HCT116 (cell line): ENCODE measurements around the gene DDX1. TPM values are rescaled to one million over a fixed set of nuclear protein-coding genes. Genes with fewer than 3 reads are reported as not detected.
A peak's percentile ranks its signal among the peaks of the same experiment; 100 is the strongest.

Experiments
- ATAC-seq: fragments of 200-7000 bp; cut with Tn5 transposase; 2 replicates; pipeline ENCODE4 v1.9.1; 2020; ENCODE audit warnings: mild to moderate bottlenecking, moderate library complexity
- BruUV-seq: library from RNA; stranded (reverse); fragments of 400-500 nt; replicated peaks from 2 replicates; lab custom pipeline; 2021; lab: Mats Ljungman, UMichigan
- CTCF ChIA-PET: fragments of 300-600 bp; sonication (Branson Sonifier 250); formaldehyde crosslinking; loops from one replicate; lab custom pipeline; 2021; ENCODE audit warnings: antibody characterized with exemption; lab: Charles Lee
- POLR2A ChIA-PET: fragments of 300-600, 350-600 bp; sonication (Branson Sonifier 250); formaldehyde crosslinking; loops from one replicate; lab custom pipeline; 2021; ENCODE audit warnings: antibody characterized with exemption; lab: Charles Lee
- RAD21 ChIA-PET, 2 experiments: fragments of 300-600 bp; sonication (Branson Sonifier 250); formaldehyde crosslinking; loops; one replicate each; lab custom pipeline; 2023; ENCODE audit warnings: low total read pairs in 2 of 2; ENCODE audit not compliant: uncharacterized antibody in 2 of 2, unreplicated experiment in 2 of 2, low non-redundant PET in 1 of 2; lab: Charles Lee
- DNase-seq: peaks from one replicate; pipeline ENCODE4 v3.0.0-alpha.2; 2010; ENCODE audit warnings: low read depth, low spot score
- H2AFZ ChIP-seq: fragments of 200-600 bp; shearing (Covaris generic), sonication (generic); 2 replicates; pipeline ENCODE4 v1.6.1; 2017; ENCODE audit warnings: low read depth, mixed run types, mixed read lengths, antibody characterized with exemption, low read length; ENCODE audit not compliant: poor library complexity, severe bottlenecking
- H3K27ac ChIP-seq: 2 replicates; pipeline ENCODE4 v1.5.1; 2012; ENCODE audit warnings: low read depth, low read length
- H3K27me3 ChIP-seq: fragments of 200-600 bp; sonication (generic); 2 replicates; pipeline ENCODE4 v1.6.1; 2016; ENCODE audit warnings: mixed run types, low read length, mixed read lengths; ENCODE audit not compliant: insufficient read depth
- H3K36me3 ChIP-seq, 2 experiments: fragments of 200-500 bp in 1 of 2; fragments of 200-600 bp in 1 of 2; sonication (Bioruptor generic) in 1 of 2; sonication (generic) in 1 of 2; 2 replicates each; pipeline versions ENCODE4 v1.5.1 to v1.6.1; 2014 to 2016; ENCODE audit warnings: low read length in 2 of 2, inconsistent platforms in 1 of 2, mixed read lengths in 1 of 2, mixed run types in 1 of 2; ENCODE audit not compliant: insufficient read depth in 2 of 2, control insufficient read depth in 1 of 2
- H3K4me1 ChIP-seq, 2 experiments: fragments of 200-600 bp in 1 of 2; sonication (generic) in 1 of 2; 2 replicates each; pipeline versions ENCODE4 v1.5.1 to v1.6.1; 2012 to 2017; ENCODE audit warnings: low read length in 2 of 2, inconsistent platforms in 1 of 2, mild to moderate bottlenecking in 1 of 2, mixed read lengths in 1 of 2, mixed run types in 1 of 2, moderate library complexity in 1 of 2; ENCODE audit not compliant: insufficient read depth in 2 of 2, control insufficient read depth in 1 of 2
- H3K4me2 ChIP-seq: fragments of 200-600 bp; sonication (generic); 2 replicates; pipeline ENCODE4 v1.6.1; 2017; ENCODE audit warnings: mixed run types, low read length, mixed read lengths
- H3K4me3 ChIP-seq, 2 experiments: fragments of 200-600 bp in 1 of 2; sonication (generic) in 1 of 2; replicated peaks in 1 of 2; 2 replicates each; pipeline ENCODE4 v1.5.1; 2011 to 2016; ENCODE audit warnings: low read length in 2 of 2, control low read depth in 1 of 2, low read depth in 1 of 2, mild to moderate bottlenecking in 1 of 2, mixed read lengths in 1 of 2, mixed run types in 1 of 2
- H3K79me2 ChIP-seq: fragments of 200-600 bp; sonication (generic); 2 replicates; pipeline ENCODE4 v1.6.1; 2017; ENCODE audit warnings: mild to moderate bottlenecking, mixed run types, low read length, moderate library complexity, mixed read lengths; ENCODE audit not compliant: insufficient read depth
- H3K9ac ChIP-seq: fragments of 200-600 bp; sonication (generic); 2 replicates; pipeline ENCODE4 v1.6.1; 2016; ENCODE audit warnings: low read length, mixed read lengths
- H3K9me2 ChIP-seq: fragments of 200-600 bp; sonication (generic), shearing (Covaris generic); 2 replicates; pipeline ENCODE4 v1.6.1; 2017; ENCODE audit warnings: mixed run types, mild to moderate bottlenecking, moderate library complexity; ENCODE audit not compliant: insufficient read depth
- H3K9me3 ChIP-seq, 2 experiments: fragments of 200-500 bp in 1 of 2; fragments of 200-600 bp in 1 of 2; sonication (Bioruptor generic) in 1 of 2; sonication (generic) in 1 of 2; 2 replicates each; pipeline ENCODE4 v1.6.1; 2014 to 2017; ENCODE audit warnings: low read length in 2 of 2, mixed read lengths in 2 of 2, inconsistent platforms in 1 of 2, low read depth in 1 of 2, mild to moderate bottlenecking in 1 of 2, mixed run types in 1 of 2, moderate library complexity in 1 of 2; ENCODE audit not compliant: control insufficient read depth in 1 of 2, insufficient read depth in 1 of 2
- H4K20me1 ChIP-seq: fragments of 200-600 bp; sonication (generic), shearing (Covaris generic); 2 replicates; pipeline ENCODE4 v1.6.1; 2017; ENCODE audit warnings: mixed run types, mild to moderate bottlenecking, moderate library complexity; ENCODE audit not compliant: insufficient read depth
- CEBPB ChIP-seq: IDR thresholded peaks from 2 replicates; pipeline ENCODE4 v1.6.1; 2012; ENCODE audit warnings: low read depth
- CTCF ChIP-seq, 3 experiments: fragments of 200-600 bp in 1 of 3; sonication (generic) in 1 of 3; IDR thresholded peaks in 2 of 3; conservative IDR thresholded peaks in 1 of 3; 2 replicates each; pipeline ENCODE4 v1.5.1; 2012 to 2017; ENCODE audit warnings: low read depth in 2 of 3, low read length in 2 of 3, antibody characterized with exemption in 1 of 3, borderline replicate concordance in 1 of 3, control low read depth in 1 of 3, mild to moderate bottlenecking in 1 of 3, mixed read lengths in 1 of 3, mixed run types in 1 of 3, moderate library complexity in 1 of 3; ENCODE audit not compliant: insufficient read depth in 1 of 3
- EGR1 ChIP-seq: IDR thresholded peaks from 2 replicates; pipeline ENCODE4 v1.6.1; 2012; ENCODE audit warnings: low read depth
- ELF1 ChIP-seq: IDR thresholded peaks from 2 replicates; pipeline ENCODE4 v1.6.1; 2012; ENCODE audit warnings: low read depth, borderline replicate concordance
- EZH2phosphoT487 ChIP-seq: fragments of 200-600 bp; IDR thresholded peaks from 2 replicates; pipeline ENCODE4 v1.6.1; 2018; ENCODE audit warnings: antibody characterized with exemption, borderline replicate concordance
- FOSL1 ChIP-seq: IDR thresholded peaks from 2 replicates; pipeline ENCODE4 v1.6.1; 2012; ENCODE audit warnings: low read depth
- JUND ChIP-seq: IDR thresholded peaks from 2 replicates; pipeline ENCODE4 v1.6.1; 2012
- MAX ChIP-seq: IDR thresholded peaks from 2 replicates; pipeline ENCODE4 v1.6.1; 2012
- POLR2AphosphoS5 ChIP-seq: IDR thresholded peaks from 2 replicates; pipeline ENCODE4 v1.6.1; 2011; ENCODE audit warnings: mild to moderate bottlenecking, low read depth, low read length, moderate library complexity
- RAD21 ChIP-seq: IDR thresholded peaks from 2 replicates; pipeline ENCODE4 v1.6.1; 2012; ENCODE audit warnings: low read depth, mild to moderate bottlenecking
- SP1 ChIP-seq: IDR thresholded peaks from 2 replicates; pipeline ENCODE4 v1.6.1; 2012; ENCODE audit warnings: low read depth
- TCF7L2 ChIP-seq: IDR thresholded peaks from 2 replicates; pipeline ENCODE4 v1.7.0; 2011; ENCODE audit warnings: borderline replicate concordance, inconsistent platforms; ENCODE audit not compliant: insufficient read depth, insufficient read length; ENCODE audit errors: extremely low read depth
- ZBTB33 ChIP-seq: IDR thresholded peaks from 2 replicates; pipeline ENCODE4 v1.6.1; 2011; ENCODE audit warnings: mild to moderate bottlenecking, low read length, moderate library complexity; ENCODE audit not compliant: insufficient replicate concordance; ENCODE audit errors: extremely low read depth
- ZFX ChIP-seq: fragments of 450-650 bp; IDR thresholded peaks from 2 replicates; pipeline ENCODE4 v1.6.1; 2017
- ZNF274 ChIP-seq: fragments of 200-500 bp; sonication (Bioruptor generic); IDR thresholded peaks from 2 replicates; pipeline ENCODE4 v1.6.1; 2014; ENCODE audit warnings: mild to moderate bottlenecking, low read depth, low read length, inconsistent platforms
- intact Hi-C: fragments of 100-400 bp; cut with micrococcal nuclease; formaldehyde crosslinking; loops from 2 replicates; pipeline ENCODE4 v1.10.0; 2022
- total RNA-seq: library from RNA; stranded (reverse); gene quantifications from one replicate; pipeline ENCODE4 v1.2.1, GENCODE V29; 2021; ENCODE audit not compliant: unreplicated experiment

Gene DDX1
- total RNA-seq, 1 experiment from 2014 or later: 117 TPM

GRCh38 chr2:15559379-15560139 lies 32.1 kb upstream of the DDX1 start:
- RAD21 ChIA-PET: no interaction called here
- Histone ChIP-seq H3K4me2 (peak overlapping the region; percentile 87), H3K27me3 (no peaks in the 10 kb centered on the region), H3K4me3 (peak overlapping the region; percentile 75 to 79; a peak in 3 of 4 replicates), H3K4me1 (peaks cover 2 to 13% of the 10 kb centered on the region in 2 experiments; a peak in 2 of 4 replicates), H3K79me2 (peaks cover 34% of the 10 kb centered on the region), H3K9me3 (no peaks in the 10 kb centered on the region), H2AFZ (no peak overlapping the region), H3K36me3 (no peaks in the 10 kb centered on the region), H3K9ac (no peak overlapping the region), H3K9me2 (no peaks in the 10 kb centered on the region), H4K20me1 (no peaks in the 10 kb centered on the region), H3K27ac (no peak overlapping the region)
- TF ChIP-seq ZBTB33 (no peak), SP1 (no peak), MAX (no peak), ZNF274 (no peak), ELF1 (no peak), EGR1 (no peak), CTCF (IDR thresholded peaks at IDR 0.05 in 2 of 3, conservative IDR thresholded peaks at IDR 0.05 in 1 of 3; ENCODE audit: borderline replicate concordance in 1 of 3, insufficient read depth in 1 of 3, low read depth in 2 of 3, low read length in 2 of 3) (no peak), JUND (no peak), CEBPB (no peak), ZFX (no peak), POLR2AphosphoS5 (no peak), RAD21 (no peak), FOSL1 (no peak), EZH2phosphoT487 (no peak), TCF7L2 (no peak)
- DNase-seq (no peak), ATAC-seq (no peak)
- BruUV-seq: no TSS peak
- intact Hi-C loops: loop anchor here (2.0 kb wide), 1 partner anchor 31 kb away; the partner anchor contains the start of gene DDX1
- CTCF ChIA-PET: interaction anchor here (2.1 kb wide), 1 partner anchor 13 kb away, joined by 12 read pairs; no protein-coding TSS in a partner anchor
- POLR2A ChIA-PET: no interaction called here
